ENCODE data around the gene MACROH2A2. TPM values are rescaled to one million over a fixed set of nuclear protein-coding genes. Genes with fewer than 3 reads are reported as not detected.
"Not testable (repeated sequence)": the region's sequence is repeated elsewhere in the genome, so short reads cannot be mapped to it uniquely, and the experiment has no call there.

MACROH2A2 gene
- total RNA-seq, 1 donor: 10.0 TPM

DNA sequence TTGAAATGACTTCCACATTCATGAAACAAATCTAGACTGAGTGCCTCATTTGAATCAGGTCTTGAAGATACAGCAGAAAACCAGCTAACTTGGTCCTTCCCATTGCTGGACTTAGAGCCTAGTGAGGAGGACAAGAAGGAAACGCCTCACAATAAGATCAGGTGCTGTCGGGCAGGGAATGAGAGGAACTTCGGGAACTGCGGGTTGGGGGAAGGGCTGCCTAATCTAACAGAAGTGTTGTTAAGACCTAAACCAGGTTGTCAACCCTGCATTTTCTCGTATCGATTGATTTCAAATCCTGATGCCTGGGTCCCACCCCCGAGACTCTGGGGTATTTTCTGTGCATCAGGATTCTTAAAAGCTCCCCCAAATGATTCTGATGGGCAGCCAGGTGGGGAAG lies 26.3 kb downstream of the MACROH2A2 start:
- no peak for DNase-seq (ENCODE audit: low read depth)
- no peak overlapping the region for H3K4me3 ChIP-seq (ENCODE audit: low read depth, low read length)
- TF ChIP-seq, protein P1, sequence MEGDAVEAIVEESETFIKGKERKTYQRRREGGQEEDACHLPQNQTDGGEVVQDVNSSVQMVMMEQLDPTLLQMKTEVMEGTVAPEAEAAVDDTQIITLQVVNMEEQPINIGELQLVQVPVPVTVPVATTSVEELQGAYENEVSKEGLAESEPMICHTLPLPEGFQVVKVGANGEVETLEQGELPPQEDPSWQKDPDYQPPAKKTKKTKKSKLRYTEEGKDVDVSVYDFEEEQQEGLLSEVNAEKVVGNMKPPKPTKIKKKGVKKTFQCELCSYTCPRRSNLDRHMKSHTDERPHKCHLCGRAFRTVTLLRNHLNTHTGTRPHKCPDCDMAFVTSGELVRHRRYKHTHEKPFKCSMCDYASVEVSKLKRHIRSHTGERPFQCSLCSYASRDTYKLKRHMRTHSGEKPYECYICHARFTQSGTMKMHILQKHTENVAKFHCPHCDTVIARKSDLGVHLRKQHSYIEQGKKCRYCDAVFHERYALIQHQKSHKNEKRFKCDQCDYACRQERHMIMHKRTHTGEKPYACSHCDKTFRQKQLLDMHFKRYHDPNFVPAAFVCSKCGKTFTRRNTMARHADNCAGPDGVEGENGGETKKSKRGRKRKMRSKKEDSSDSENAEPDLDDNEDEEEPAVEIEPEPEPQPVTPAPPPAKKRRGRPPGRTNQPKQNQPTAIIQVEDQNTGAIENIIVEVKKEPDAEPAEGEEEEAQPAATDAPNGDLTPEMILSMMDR (IDR thresholded peaks at IDR 0.05; ENCODE audit: insufficient read depth, low read length): no peak

DNA sequence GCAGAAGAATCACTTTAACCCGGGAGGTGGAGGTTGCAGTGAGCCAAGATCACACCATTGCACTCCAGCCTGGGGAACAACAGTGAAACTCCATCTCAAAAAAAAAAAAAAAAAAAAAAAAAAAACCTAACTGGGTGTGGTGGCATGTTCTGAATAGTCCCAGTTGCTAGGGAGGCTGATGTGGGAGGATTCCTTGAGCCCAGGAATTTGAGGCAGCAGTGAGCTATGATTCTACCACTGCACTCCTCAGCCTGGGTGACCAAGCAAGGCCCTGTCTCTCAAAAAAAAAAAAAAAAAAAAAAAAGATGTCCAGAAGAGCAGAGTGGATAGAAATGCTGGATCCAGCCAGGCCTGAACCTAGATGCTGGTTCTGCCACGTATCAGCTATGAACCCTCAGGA lies 28.1 kb downstream of the MACROH2A2 start:
- peak; percentile 28 for DNase-seq (ENCODE audit: low read depth)
- not testable (repeated sequence) for H3K4me3 ChIP-seq (ENCODE audit: low read depth, low read length)

DNA sequence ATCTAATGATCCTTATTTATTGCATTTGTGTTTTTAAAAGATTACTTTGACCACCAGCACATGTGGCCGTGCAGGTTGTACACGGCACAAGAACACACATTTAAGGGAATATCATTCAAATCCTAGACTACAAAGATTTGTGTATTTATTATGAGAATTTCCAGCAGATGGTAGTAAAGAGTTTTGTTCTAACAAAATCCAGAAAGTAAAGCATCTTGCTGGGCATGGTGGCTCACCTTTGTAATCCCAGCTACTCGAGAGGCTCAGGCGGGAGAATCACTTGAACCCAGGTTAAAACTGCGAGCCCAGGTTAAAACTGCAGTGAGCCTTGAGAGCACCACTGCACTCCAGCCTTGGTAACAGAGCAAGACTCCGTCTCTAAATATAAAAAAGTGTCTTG lies 31.5 kb downstream of the MACROH2A2 start:
- H3K4me3 ChIP-seq (ENCODE audit: low read depth, low read length): no peak overlapping the region
- DNase-seq (ENCODE audit: low read depth): no peak
- TF ChIP-seq, protein P1 (IDR thresholded peaks at IDR 0.05; ENCODE audit: insufficient read depth, low read length): no peak

DNA sequence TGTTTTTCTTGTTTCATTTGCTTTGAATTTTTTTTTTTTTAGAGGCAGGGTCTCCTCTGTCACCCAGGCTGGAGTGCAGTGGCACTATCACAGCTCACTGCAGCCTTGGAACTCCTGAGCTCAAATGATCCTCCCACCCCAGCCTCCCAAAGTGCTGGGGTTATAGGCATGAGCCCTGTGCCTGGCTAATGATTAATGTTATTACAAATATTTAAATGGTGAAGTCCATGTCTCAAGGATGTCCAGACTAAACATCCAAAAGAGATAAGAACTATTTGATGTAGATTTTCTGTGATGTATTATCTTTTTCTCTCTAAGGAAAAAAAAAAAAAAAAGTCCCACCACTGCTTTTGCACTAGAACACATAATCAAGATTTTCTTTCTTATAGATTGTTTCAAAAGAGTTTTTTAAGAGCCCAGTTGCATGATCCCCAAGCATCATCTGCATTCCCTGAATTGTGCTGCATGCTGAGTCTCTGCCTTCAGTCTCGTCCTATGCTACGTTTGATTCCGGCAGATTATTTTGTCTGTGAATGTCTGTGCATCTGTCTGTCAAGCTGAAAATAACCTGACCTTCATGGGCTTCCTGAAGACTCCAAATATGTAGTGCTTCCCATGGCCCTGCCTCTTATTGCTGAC lies 33.4 kb downstream of the MACROH2A2 start:
- TF ChIP-seq, protein P1 (IDR thresholded peaks at IDR 0.05; ENCODE audit: insufficient read depth, low read length): no peak
- no peak overlapping the region for H3K4me3 ChIP-seq (ENCODE audit: low read depth, low read length)
- no peak for DNase-seq (ENCODE audit: low read depth)

DNA sequence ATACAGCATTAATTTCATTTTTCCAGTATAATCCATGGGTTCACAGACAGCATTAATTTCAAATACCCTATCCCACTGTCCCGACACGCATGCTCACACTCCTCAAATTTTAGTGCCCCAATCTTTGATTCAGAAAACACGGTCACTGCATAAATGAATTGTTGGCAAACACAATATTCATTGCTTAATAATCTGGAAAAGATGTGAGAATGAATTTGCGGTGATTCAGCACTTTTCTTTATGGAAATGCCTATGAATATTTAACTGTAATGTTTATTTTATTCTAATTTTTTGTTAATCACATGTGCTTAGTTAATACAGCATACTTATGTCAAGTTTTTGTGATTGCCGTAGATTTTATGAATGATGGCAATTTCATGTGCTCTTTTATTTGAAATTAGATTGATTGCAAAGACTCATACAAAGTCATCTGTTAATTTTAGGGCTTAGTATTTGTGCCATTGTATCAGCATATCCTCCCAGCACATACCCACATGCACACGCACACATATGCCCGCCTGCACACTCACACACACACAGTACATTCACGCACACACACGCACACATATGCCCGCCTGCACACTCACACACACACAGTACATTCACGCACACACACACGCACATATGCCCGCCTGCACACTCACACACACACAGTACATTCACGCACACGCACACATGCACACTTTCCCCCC lies 35.1 kb downstream of the MACROH2A2 start:
- no peak overlapping the region for H3K4me3 ChIP-seq (ENCODE audit: low read depth, low read length)
- DNase-seq (ENCODE audit: low read depth): peak; percentile 35
- TF ChIP-seq, protein P1 (IDR thresholded peaks at IDR 0.05; ENCODE audit: insufficient read depth, low read length): no peak

DNA sequence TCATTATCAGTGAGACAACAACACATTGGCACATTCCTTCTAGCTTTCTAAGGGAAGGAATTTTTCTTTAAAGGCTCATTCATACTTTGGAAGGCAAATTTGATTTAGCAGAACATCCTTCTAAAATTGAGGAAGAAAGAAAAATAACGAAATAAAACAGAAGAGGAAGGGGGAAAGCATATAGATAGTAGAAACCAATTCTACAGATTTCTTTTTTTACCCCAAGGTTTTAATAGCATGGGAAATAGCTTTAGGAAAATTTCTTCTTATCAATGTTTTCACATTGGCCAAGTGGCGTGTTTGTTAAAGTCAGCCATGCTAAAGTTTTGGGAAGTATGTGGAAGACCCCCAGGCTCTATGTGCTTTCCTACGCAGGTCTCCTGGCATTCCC lies 35.7 kb downstream of the MACROH2A2 start:
- no peak for DNase-seq (ENCODE audit: low read depth)
- TF ChIP-seq, protein P1 (IDR thresholded peaks at IDR 0.05; ENCODE audit: insufficient read depth, low read length): no peak
- H3K4me3 ChIP-seq (ENCODE audit: low read depth, low read length): no peak overlapping the region

DNA sequence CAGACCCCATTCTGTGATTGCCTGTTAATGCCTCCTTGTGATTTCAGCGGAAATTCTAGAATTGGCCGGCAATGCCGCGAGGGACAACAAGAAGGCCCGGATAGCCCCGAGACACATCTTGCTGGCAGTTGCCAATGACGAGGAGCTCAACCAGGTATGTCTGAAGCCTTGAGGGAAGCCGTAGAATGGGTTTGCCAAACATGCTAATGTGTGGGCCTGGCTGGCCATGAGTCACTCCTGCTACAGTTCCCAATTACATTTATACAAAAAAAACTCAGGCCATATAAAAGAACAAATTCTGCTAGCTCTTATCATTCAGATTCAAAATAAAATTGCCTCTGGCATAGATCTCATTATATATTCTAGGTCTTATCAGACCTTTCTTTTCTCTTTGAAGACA lies 37.4 kb downstream of the MACROH2A2 start:
- TF ChIP-seq, protein P1 (IDR thresholded peaks at IDR 0.05; ENCODE audit: insufficient read depth, low read length): no peak
- H3K4me3 ChIP-seq (ENCODE audit: low read depth, low read length): no peak overlapping the region
- no peak for DNase-seq (ENCODE audit: low read depth)

All from fibroblast of the aortic adventitia (primary cell).